ENCODE results near the gene RAX2. TPM values are rescaled to one million over a fixed set of nuclear protein-coding genes. Genes with fewer than 3 reads are reported as not detected.

RAX2 gene
- total RNA-seq, 1 experiment from 2014 or later, result not detected

DNA sequence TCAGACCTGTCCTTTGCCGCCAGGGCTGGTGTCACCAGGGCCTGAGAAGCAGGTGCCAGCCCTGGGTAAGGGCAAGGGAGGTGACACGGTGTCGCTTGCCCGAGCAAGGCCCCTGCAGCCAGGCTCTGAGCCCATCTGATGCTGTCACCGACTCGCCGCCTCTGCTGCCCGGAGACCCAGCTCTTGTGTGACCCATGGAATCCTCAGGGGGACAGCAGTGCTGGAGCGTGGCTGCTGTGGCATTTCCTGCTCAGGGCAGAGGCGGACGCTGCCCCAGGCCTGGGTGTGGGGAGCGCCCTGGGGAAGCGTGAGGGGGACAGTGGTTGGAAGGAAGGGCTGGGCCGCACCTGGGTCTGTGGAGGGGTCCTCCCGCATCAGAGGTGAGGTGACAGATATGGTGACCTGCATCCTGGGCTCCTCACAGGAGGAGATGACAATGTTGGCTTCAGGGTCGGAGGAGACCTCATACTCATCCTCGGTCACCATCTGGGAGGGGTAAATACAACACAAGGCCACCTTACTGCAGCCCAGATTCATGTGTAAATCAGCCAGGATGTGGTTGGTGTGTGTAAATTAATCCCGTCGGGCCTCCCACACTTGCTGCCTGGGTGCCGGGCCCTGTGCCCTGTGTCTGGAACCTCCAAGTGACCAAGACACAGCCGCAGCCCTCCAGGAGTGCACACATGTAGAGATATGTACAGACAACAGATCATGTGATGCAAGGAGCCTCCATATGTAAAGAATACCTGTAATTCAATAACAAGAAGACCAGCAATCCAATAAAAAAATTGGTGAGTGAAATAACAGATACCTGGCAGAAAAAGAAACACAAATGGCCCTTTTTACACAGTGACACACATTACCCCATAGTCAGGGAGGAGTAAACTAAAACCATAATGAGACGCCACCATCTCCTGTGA is 41.7 kb upstream of the RAX2 start:
- Mint-ChIP-seq H3K9me3 (ENCODE audit: unreplicated experiment) (no peaks in the 10 kb centered on the region), H3K4me3 (ENCODE audit: unreplicated experiment) (no peak overlapping the region), H3K27me3 (ENCODE audit: insufficient read depth, unreplicated experiment) (no peaks in the 10 kb centered on the region), H3K4me1 (ENCODE audit: low read depth, unreplicated experiment) (no peaks in the 10 kb centered on the region), H3K36me3 (ENCODE audit: insufficient read depth, unreplicated experiment) (no peaks in the 10 kb centered on the region), H3K27ac (ENCODE audit: unreplicated experiment) (no peak overlapping the region)
- H3K36me3 ChIP-seq (ENCODE audit: control insufficient read depth, insufficient read depth, low read length), result no peaks in the 10 kb centered on the region
- H3K4me1 ChIP-seq, result no peaks in the 10 kb centered on the region
- no peak overlapping the region for H3K4me3 ChIP-seq (ENCODE audit: low read depth, low read length)
- BruUV-seq (replicated peaks), result no TSS peak
- intact Hi-C loops (cut with micrococcal nuclease; ENCODE audit: unreplicated experiment), result no loop called here
- TF ChIP-seq CTCF (IDR thresholded peaks at IDR 0.05; ENCODE audit: insufficient read depth in 1 of 2, low read depth in 1 of 2, low read length in 1 of 2, severe bottlenecking in 1 of 2, unreplicated experiment in 1 of 2), result no peak
- no peaks in the 10 kb centered on the region for H3K27me3 ChIP-seq (replicated peaks; ENCODE audit: control insufficient read depth, insufficient read depth, low read length)
- CTCF ChIA-PET, result no interaction called here
- DNase-seq, result no peak
- H3K9me3 ChIP-seq, result no peaks in the 10 kb centered on the region
- POLR2A ChIA-PET, result no interaction called here

GRCh38 chr19:3810708-3811355 is 38.8 kb upstream of the RAX2 start:
- ChIA-PET POLR2A (no interaction called here), CTCF (no interaction called here)
- no TSS peak for BruUV-seq (replicated peaks)
- Mint-ChIP-seq H3K4me3 (ENCODE audit: unreplicated experiment) (no peak overlapping the region), H3K36me3 (ENCODE audit: insufficient read depth, unreplicated experiment) (no peaks in the 10 kb centered on the region), H3K27me3 (ENCODE audit: insufficient read depth, unreplicated experiment) (no peaks in the 10 kb centered on the region), H3K9me3 (ENCODE audit: unreplicated experiment) (no peaks in the 10 kb centered on the region), H3K27ac (ENCODE audit: unreplicated experiment) (no peak overlapping the region), H3K4me1 (ENCODE audit: low read depth, unreplicated experiment) (no peaks in the 10 kb centered on the region)
- no peaks in the 10 kb centered on the region for H3K36me3 ChIP-seq (ENCODE audit: control insufficient read depth, insufficient read depth, low read length)
- no peak for TF ChIP-seq CTCF (IDR thresholded peaks at IDR 0.05; ENCODE audit: insufficient read depth in 1 of 2, low read depth in 1 of 2, low read length in 1 of 2, severe bottlenecking in 1 of 2, unreplicated experiment in 1 of 2)
- intact Hi-C loops (cut with micrococcal nuclease; ENCODE audit: unreplicated experiment), result no loop called here
- no peaks in the 10 kb centered on the region for H3K27me3 ChIP-seq (replicated peaks; ENCODE audit: control insufficient read depth, insufficient read depth, low read length)
- H3K4me1 ChIP-seq, result no peaks in the 10 kb centered on the region
- H3K9me3 ChIP-seq, result no peaks in the 10 kb centered on the region
- DNase-seq, result no peak
- H3K4me3 ChIP-seq (ENCODE audit: low read depth, low read length), result no peak overlapping the region

- H3K4me1 ChIP-seq, result no peaks in the 10 kb centered on the region
- ChIA-PET CTCF (no interaction called here), POLR2A (no interaction called here)
Measured at GRCh38 chr19:3809881-3810707, 38.1 kb upstream of the RAX2 start.

More at GRCh38 chr19:3809881-3810707, 38.1 kb upstream of the RAX2 start:
- Histone ChIP-seq H3K27me3 (replicated peaks; ENCODE audit: control insufficient read depth, insufficient read depth, low read length) (no peaks in the 10 kb centered on the region), H3K4me3 (ENCODE audit: low read depth, low read length) (no peak overlapping the region), H3K9me3 (no peaks in the 10 kb centered on the region), H3K36me3 (ENCODE audit: control insufficient read depth, insufficient read depth, low read length) (no peaks in the 10 kb centered on the region)
- H3K27ac Mint-ChIP-seq (ENCODE audit: unreplicated experiment), result no peak overlapping the region
- no TSS peak for BruUV-seq (replicated peaks)
- H3K9me3 Mint-ChIP-seq (ENCODE audit: unreplicated experiment), result no peaks in the 10 kb centered on the region
- no peak overlapping the region for H3K4me3 Mint-ChIP-seq (ENCODE audit: unreplicated experiment)
- no peak for TF ChIP-seq CTCF (IDR thresholded peaks at IDR 0.05; ENCODE audit: insufficient read depth in 1 of 2, low read depth in 1 of 2, low read length in 1 of 2, severe bottlenecking in 1 of 2, unreplicated experiment in 1 of 2)
- H3K36me3 Mint-ChIP-seq (ENCODE audit: insufficient read depth, unreplicated experiment), result no peaks in the 10 kb centered on the region
- no peaks in the 10 kb centered on the region for H3K4me1 Mint-ChIP-seq (ENCODE audit: low read depth, unreplicated experiment)
- no peaks in the 10 kb centered on the region for H3K27me3 Mint-ChIP-seq (ENCODE audit: insufficient read depth, unreplicated experiment)
- no peak for DNase-seq
- intact Hi-C loops (cut with micrococcal nuclease; ENCODE audit: unreplicated experiment), result no loop called here

All from Caco-2 (cell line).